Thyroid gland (tissue), 4 donors: Measurements from ENCODE around the gene CTNNA2. TPM values are rescaled to one million over a fixed set of nuclear protein-coding genes. Genes with fewer than 3 reads are reported as not detected.

Experiments used
- DNase-seq, 2 donors: peaks; one replicate each; pipeline ENCODE4 v3.0.0-alpha.2; 2019
- H3K27ac ChIP-seq, 3 donors: fragments of 200-600 bp; sonication (generic); 1 replicate in 2 of 3; 2 replicates in 1 of 3; pipeline ENCODE4 v1.5.1; 2016 to 2019; ENCODE audit warnings: mild to moderate bottlenecking in 1 of 3, moderate library complexity in 1 of 3
- H3K27me3 ChIP-seq: fragments of 200-600 bp; sonication (generic); one replicate; pipeline ENCODE4 v1.5.1; 2019
- H3K36me3 ChIP-seq, 2 donors: fragments of 200-600 bp; sonication (generic); one replicate each; pipeline ENCODE4 v1.5.1; 2016 to 2019
- H3K4me1 ChIP-seq, 2 donors: fragments of 200-600 bp; sonication (generic); one replicate each; pipeline ENCODE4 v1.5.1; 2017 to 2019
- H3K4me3 ChIP-seq, 3 donors: fragments of 200-600 bp; sonication (generic); replicated peaks in 1 of 3; 1 replicate in 2 of 3; 2 replicates in 1 of 3; pipeline ENCODE4 v1.5.1; 2016; ENCODE audit warnings: mild to moderate bottlenecking in 1 of 3
- H3K9me3 ChIP-seq: fragments of 200-600 bp; sonication (generic); one replicate; pipeline ENCODE4 v1.5.1; 2017
- POLR2A ChIP-seq, 2 donors: fragments of 450-650 bp; IDR thresholded peaks; one replicate each; pipeline ENCODE4 v1.6.1; 2017; ENCODE audit warnings: antibody characterized with exemption in 2 of 2, mild to moderate bottlenecking in 2 of 2, moderate library complexity in 1 of 2
- WGBS, 2 donors: methylation state at CpG; one replicate each; pipeline ENCODE4 v1.1.5; 2017; 5-methylcytosine and 5-hydroxymethylcytosine counted together
- intact Hi-C: fragments of 100-400 bp; cut with DNase I; formaldehyde crosslinking; loops from one replicate; pipeline ENCODE4 v1.15.1; 2023
- total RNA-seq, 4 donors: library from RNA; depleted of rRNA; stranded (reverse); fragments of >200 nt; gene quantifications; one replicate each; pipeline ENCODE4 v1.2.3, GENCODE V29; 2016
- TF ChIP-seq, protein P1 (sequence below), 6 experiments: fragments of 200-600 bp in 3 of 6; fragments of 450-650 bp in 3 of 6; sonication (generic) in 3 of 6; IDR thresholded peaks; one replicate each; pipeline ENCODE4 v1.5.1; 2016 to 2019; ENCODE audit warnings: antibody characterized with exemption in 6 of 6, mild to moderate bottlenecking in 2 of 6, inconsistent platforms in 1 of 6, moderate library complexity in 1 of 6

CTNNA2 gene
- total RNA-seq, 4 donors from 2014 or later, result 0.13 to 0.44 (median 0.22) TPM; not detected in 1

DNA sequence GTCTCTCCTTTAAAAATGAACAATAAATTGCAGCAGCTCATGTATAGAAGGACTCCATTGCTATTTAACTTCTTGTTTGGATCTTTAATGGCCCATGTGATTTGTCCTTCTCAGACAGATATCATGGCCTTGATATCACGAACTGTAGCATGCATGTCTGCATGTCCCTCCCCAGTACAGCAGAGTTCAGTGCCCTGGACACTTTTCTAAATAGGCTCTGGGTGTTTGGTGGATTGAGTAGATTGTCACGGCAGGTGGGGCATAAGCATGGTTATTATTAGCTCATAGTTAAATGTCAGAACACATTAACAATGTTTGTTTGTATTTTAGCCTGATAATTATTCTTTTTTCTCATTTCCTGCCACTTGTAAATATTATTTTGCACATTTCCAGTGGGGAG lies 673.4 kb downstream of the CTNNA2 start:
- H3K36me3 ChIP-seq, result no peaks in the 10 kb centered on the region
- no peaks in the 10 kb centered on the region for H3K9me3 ChIP-seq
- whole genome bisulfite sequencing, 2 donors, result 76 to 83% methylated on average over 2 of the region's 2 CpGs
- H3K27ac ChIP-seq, result no peak overlapping the region
- no peak overlapping the region for H3K4me3 ChIP-seq
- H3K4me1 ChIP-seq, result no peaks in the 10 kb centered on the region
- no peaks in the 10 kb centered on the region for H3K27me3 ChIP-seq
- intact Hi-C loops, result no loop called here
- DNase-seq, result no peak
- no peak for TF ChIP-seq POLR2A (IDR thresholded peaks at IDR 0.05)
- TF ChIP-seq, protein P1, sequence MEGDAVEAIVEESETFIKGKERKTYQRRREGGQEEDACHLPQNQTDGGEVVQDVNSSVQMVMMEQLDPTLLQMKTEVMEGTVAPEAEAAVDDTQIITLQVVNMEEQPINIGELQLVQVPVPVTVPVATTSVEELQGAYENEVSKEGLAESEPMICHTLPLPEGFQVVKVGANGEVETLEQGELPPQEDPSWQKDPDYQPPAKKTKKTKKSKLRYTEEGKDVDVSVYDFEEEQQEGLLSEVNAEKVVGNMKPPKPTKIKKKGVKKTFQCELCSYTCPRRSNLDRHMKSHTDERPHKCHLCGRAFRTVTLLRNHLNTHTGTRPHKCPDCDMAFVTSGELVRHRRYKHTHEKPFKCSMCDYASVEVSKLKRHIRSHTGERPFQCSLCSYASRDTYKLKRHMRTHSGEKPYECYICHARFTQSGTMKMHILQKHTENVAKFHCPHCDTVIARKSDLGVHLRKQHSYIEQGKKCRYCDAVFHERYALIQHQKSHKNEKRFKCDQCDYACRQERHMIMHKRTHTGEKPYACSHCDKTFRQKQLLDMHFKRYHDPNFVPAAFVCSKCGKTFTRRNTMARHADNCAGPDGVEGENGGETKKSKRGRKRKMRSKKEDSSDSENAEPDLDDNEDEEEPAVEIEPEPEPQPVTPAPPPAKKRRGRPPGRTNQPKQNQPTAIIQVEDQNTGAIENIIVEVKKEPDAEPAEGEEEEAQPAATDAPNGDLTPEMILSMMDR (IDR thresholded peaks at IDR 0.05), result no peak

DNA sequence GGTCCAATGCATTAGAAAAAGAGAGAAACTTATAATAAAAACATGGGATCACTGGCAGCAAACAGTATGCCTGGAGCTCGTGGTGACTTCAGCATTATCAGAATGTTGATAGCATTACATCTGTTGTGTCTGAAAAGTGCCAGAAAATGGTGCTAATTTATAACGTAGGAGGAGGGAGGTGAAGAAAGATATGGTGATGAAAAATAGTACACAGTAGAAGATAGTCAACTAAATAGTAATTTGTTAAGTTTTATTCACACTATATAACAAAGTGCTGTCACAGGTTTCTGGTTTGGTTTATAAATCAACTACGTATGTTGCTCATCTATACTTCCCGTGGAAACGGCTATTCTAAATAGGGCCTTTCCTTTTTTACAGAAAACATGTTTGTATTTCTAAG lies 674.3 kb downstream of the CTNNA2 start:
- no peak for DNase-seq
- Histone ChIP-seq H3K27ac (no peak overlapping the region), H3K27me3 (no peaks in the 10 kb centered on the region), H3K4me3 (no peak overlapping the region), H3K4me1 (no peaks in the 10 kb centered on the region), H3K9me3 (no peaks in the 10 kb centered on the region), H3K36me3 (no peaks in the 10 kb centered on the region)
- intact Hi-C loops, result no loop called here
- WGBS, 2 donors, result 73 to 77% methylated on average over 5 of the region's 5 CpGs
- no peak for TF ChIP-seq POLR2A (IDR thresholded peaks at IDR 0.05)
- TF ChIP-seq, protein P1 (IDR thresholded peaks at IDR 0.05), result no peak

DNA sequence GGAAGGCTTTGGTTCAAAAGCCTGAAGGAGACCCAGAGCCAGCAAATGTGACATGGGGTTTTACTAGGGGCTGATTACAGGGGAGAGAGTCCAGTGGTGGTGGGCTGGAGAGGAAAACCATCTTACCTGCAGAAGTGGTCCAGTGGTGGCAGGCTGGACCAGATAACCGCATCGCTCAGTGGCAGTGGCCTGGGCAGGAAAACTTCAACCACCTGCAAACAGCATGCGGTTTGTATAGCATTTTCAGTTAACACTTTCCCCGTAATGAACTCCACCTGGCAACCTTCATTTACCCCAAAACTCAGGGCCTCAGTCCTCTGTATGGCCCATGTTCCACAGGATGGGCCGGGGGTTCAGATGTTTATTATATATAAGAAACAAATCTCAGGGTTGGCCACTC lies 677.3 kb downstream of the CTNNA2 start:
- TF ChIP-seq, protein P1 (IDR thresholded peaks at IDR 0.05), result no peak
- no peak for TF ChIP-seq POLR2A (IDR thresholded peaks at IDR 0.05)
- no peaks in the 10 kb centered on the region for H3K9me3 ChIP-seq
- H3K27ac ChIP-seq, result no peak overlapping the region
- H3K27me3 ChIP-seq, result no peaks in the 10 kb centered on the region
- H3K4me1 ChIP-seq, result no peaks in the 10 kb centered on the region
- no peak for DNase-seq
- 94 to 98% methylated on average over 5 of the region's 5 CpGs for WGBS, 2 donors
- no peaks in the 10 kb centered on the region for H3K36me3 ChIP-seq
- intact Hi-C loops, result no loop called here
- no peak overlapping the region for H3K4me3 ChIP-seq

DNA sequence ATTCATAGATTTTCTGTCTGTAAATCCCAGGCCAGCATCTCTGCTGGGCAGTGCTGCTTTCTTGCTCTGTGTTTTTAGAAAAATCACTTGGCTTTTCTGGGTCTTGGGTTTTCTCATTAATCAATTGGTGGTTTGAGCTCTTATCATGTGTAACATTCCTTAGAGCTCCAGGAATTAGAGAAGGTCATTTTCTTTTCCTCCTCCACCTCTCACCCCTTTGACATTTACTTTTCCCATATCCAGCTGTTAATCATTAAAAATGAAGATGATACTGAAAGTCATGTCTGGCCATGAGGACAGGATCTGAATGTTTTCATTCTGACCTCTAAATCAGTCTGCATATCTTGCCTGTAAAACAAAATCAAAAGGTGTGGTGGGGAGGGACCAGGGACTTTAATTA lies 680.7 kb downstream of the CTNNA2 start:
- H3K36me3 ChIP-seq, result no peaks in the 10 kb centered on the region
- H3K27ac ChIP-seq, result no peak overlapping the region
- no peak for DNase-seq
- intact Hi-C loops, result no loop called here
- H3K27me3 ChIP-seq, result no peaks in the 10 kb centered on the region
- TF ChIP-seq POLR2A (IDR thresholded peaks at IDR 0.05), result no peak
- TF ChIP-seq, protein P1 (IDR thresholded peaks at IDR 0.05), result no peak
- no peak overlapping the region for H3K4me3 ChIP-seq
- H3K9me3 ChIP-seq, result no peaks in the 10 kb centered on the region
- no peaks in the 10 kb centered on the region for H3K4me1 ChIP-seq

DNA sequence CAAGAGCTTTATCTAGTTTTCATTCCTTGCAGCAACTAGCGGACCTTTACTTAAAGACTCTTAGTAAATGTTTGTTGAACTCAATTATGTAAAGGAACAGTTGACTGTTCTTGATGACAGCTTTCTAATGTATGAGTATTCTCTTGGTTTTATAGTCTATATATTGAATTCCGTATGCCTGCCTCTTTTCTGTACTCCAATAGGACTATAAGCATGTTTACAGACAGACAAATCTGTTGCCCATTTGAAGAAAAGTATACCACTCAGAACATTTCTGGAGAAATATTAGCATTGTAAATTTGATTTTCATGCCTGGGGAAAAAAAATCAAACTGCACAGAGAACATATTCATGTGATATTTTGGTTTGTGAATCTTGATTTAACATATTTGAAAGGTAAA lies 682.2 kb downstream of the CTNNA2 start:
- no peak for DNase-seq
- intact Hi-C loops, result no loop called here
- no peak for TF ChIP-seq POLR2A (IDR thresholded peaks at IDR 0.05)
- TF ChIP-seq, protein P1 (IDR thresholded peaks at IDR 0.05), result no peak
- 56 to 84% methylated on average over 2 of the region's 2 CpGs for WGBS, 2 donors
- H3K27me3 ChIP-seq, result no peaks in the 10 kb centered on the region
- no peaks in the 10 kb centered on the region for H3K4me1 ChIP-seq
- H3K36me3 ChIP-seq, result no peaks in the 10 kb centered on the region
- H3K27ac ChIP-seq, result no peak overlapping the region
- no peak overlapping the region for H3K4me3 ChIP-seq
- no peaks in the 10 kb centered on the region for H3K9me3 ChIP-seq
